GM04504 (cell line): Measurements from ENCODE around the gene NCKAP1.

Source experiments
- DNase-seq: peaks from one replicate; pipeline ENCODE4 v3.0.0-alpha.2; 2012; ENCODE audit warnings: low read depth

Gene NCKAP1

DNA sequence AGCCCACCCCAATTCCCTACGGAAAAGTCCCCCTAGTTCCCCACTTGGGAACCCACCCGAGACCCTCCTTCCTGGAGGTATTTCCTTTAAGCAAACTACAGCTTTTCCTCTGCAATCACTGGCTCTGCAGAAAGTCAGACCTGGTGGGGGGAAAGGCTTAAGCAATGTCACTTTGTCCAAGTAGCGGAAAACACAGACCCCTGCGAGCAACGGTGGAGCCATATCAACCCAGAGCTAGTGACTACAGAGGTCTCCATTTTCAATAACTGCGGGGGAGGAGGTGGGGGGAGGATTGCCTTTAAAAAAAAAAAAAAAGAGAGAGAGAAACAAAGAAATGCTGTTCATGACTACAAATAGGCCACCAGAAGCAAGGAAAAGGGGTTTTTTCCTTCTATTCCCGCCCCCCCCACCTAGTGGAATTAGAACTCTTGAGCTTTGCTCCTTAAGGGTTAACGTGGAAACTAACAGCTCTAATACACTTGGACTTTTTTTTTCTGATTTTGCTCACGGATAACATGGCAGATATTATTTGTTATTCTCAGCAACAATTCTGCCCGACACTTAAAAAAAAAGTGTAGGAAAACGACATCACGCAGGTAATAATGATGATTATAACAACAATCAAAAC is 170.7 kb downstream of the NCKAP1 start:
- DNase-seq = no peak

DNA sequence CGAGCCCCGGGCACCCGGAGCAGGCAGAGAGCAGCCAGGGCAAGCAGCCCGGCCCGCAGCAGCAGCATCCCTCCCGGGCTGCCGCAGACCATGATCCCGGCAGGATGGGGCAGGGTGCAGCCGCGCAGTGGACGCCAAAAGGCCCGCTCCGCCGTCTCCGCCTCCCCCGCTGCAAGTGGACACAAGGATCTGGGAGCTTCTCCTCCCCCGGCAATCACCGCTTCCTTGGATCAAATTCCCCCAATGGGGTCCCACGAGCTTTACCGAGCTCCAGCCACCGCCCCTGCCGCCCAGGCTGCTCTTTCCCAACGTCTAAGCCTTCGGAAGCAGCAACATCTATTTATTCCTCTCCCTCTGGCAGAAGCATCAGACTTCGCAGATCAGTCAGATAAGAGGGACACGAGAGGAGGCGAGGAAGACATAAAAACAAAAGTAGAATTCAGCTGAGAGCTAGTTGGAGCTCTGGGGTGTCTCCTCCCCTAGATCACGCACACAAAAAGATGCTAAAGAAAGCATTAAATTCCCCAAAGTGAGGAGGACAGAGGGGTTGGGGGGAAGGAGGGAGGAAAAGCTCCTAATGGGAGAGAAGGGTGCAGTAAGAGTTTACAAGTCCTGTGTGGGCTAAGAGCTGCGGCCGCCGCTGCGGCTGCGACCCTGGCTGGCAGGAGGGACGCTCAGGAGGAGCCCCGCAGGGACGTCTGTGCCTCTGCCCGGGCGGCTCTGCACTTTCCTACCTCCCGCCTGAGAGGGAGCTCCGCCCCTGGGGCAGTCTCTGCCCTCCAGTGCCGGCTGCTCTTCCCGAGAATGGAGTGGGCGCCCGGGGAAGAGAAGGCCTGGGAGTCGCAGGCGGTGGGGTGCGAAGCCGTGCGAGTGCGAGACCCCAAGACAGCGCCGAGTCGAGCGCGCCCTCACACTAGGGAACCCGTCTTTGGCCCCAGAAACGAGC is 171.5 kb downstream of the NCKAP1 start, which contains the start of gene FRZB:
Gene FRZB (minus strand): TSS at position 177 of the 946 bp plus-strand sequence. CDS start 85 bp downstream, at position 92.
- peak; percentile 31 for DNase-seq

DNA sequence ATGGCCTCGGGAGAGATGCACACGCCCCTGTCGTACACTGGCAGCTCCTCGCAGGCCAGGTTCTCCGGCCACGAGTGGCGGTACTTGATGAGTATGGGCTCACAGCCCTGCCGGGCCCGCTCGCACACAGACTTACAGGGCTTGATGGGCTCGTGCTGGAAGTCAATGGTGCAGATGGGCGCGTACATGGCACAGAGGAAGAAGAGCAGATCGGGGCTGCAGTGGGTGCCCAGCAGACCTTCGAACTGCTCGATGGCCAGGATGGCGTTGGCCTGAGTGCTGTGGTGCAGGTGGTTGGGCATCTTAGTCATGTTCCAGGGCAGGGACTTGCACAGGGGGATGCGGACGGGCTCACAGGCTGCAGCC is 172.2 kb downstream of the NCKAP1 start:
- no peak for DNase-seq

DNA sequence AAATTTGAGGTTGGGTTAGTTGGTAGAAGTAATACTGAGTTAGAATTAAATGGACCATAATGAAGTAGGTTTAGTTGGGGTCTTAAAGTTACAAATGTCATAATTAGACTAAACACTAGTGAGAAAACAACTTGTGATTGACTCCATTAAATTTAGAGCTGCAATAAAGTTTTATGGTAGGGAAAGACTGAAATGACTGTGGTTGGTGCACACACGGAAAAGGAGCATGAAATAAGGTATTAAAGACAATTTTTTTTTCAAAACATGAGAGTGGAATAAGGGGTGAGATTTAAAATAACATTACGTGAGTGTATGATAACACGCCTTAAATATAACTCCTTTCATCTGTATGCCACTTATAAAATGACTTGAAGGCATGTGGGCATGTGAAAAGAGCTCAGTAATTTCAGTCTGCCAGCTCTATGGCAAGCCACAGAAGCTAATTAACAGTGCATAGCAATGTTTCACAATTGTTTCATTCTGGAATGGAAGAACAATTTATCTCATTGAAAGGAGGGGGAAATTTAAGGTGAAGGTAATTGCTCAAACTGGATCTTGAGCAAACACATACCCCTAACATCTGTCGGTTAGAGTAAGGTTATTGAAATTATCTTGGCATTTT is 173.2 kb downstream of the NCKAP1 start:
- DNase-seq = no peak

DNA sequence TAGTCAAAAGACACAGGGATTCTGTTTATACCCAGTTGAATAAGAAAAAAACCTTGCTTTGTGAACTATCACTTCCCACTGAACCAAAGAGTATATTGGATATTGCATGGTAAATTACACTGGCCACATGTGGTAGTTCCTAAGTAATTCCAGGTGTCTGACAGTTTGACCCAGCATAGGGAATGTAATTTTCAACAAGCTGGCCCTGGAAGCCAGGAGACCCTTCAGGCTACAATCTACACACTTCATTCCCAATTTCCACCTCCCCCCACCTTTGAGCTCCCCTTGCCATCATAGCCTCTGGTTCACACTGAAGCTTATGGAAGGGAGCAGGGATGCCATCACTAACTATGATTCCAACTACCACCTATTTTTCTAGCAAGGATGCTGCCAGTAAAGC is 174.6 kb downstream of the NCKAP1 start:
- no peak for DNase-seq

DNA sequence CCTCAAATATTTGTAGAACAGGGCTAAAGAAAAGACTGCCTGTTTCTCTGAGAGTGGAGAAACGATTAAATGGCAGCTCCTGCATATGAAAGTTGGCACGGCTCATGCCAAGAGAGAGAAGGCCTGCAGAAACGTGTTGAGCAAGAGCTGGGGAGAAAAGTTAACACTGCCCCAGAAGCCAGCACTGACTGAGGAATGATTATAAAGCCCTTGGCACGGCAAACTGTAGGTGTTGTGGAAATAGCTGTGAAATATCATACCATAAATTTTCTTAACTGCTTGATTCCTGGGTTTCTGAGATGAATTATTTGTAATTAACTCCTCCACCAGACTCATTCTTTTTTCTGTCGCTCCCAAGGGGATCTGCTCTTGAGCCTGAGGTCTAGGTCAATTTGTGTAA is 176.2 kb downstream of the NCKAP1 start:
- DNase-seq = no peak

DNA sequence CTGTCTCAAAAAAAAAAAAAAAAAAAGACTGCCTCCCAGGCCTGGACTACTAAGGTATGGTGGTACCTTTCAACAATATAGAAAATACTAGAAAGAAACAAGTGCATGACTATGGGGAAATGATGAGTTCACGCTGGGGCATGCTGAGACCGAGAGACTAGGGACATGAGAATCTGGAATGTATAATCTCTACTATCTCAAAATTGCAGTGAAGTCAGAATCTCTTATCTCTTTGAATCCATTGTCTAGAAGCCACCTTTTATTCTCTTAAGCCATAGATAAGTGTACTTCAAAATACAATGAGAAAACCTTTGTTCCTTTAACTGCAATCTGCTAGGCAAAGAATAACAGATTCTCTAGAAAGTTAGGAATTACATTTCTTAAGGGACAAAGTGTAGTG is 177.4 kb downstream of the NCKAP1 start:
- DNase-seq = no peak
